ENCODE results near the gene FBLN2.

FBLN2 gene

GRCh38 chr3:13610006-13610570 lies 61.2 kb downstream of the FBLN2 start:
- DNase-seq = no peak

DNA sequence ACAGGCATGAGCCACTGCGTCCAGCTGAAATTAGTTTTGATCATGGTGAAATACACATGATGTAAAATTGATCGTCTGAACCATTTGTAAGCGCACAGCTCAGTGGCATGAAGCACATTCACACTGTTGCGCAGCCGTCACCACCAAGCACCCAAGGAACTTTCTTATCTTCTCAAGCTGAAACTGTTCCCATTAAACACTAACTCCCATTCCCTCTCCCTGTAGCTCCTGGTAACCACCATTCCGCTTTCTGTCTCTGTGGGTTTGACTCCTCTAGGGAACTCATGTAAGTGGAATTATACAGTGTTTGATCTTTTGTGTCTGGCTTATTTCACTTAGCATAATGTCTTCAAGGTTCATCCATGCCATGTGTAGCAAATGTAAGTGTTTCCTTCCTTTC lies 62.3 kb downstream of the FBLN2 start:
- no peak for DNase-seq

DNA sequence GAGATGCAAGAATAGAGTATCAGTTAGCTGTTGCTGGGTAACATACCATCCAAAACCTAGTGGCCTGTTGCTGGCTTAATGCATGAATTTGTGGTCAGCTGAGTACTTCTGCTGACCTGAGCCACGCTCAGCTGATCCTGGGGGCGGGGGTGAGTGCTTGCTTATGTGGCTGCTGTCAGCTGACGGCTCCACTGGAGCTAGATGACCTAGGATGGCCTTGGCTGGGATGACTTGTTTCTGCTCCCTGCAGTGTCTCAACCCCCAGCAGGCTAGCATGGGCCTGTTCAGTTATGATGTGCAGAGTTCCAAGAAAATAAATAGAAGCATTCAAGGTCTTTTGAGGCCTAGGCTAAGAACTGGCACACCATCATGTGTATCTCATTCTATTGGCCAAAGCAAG lies 63.9 kb downstream of the FBLN2 start:
- DNase-seq = no peak

DNA sequence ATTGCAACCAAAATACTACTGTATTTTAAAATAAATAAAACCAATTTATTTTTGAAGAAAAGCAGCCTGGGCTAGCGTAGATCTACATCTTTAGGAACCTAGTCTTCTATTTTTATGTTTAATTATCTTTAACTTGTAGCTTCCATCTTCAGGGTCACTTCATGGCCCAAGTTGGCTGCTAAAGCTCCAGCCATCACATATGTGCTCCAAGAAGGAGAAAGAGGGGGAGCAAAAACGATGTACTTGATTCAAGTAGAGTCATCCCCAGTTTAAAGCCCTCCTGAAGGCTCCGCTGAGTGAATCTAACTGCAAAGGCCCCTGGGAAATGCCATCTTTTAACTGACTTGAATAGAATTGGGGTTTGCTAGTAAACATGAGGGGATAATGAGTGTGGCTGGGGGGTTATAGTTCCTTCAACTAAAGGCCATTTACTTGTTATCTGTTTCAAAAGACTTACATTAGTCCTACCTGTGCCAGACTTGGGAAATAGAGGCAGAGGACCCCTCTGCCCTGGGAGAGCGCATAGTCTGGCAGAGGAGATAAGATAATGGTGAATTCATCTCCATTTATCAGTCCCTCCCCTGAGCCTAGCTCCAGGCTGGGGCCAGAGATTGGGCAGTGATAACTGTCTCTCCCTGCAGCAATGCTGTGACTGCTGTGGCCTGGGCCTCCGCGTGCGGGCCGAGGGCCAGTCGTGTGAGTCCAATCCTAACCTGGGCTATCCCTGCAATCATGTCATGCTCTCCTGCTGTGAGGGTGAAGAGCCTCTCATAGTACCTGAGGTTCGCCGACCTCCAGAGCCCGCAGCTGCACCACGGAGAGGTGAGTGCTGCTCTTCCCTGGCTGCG lies 64.6 kb downstream of the FBLN2 start:
- no peak for DNase-seq

DNA sequence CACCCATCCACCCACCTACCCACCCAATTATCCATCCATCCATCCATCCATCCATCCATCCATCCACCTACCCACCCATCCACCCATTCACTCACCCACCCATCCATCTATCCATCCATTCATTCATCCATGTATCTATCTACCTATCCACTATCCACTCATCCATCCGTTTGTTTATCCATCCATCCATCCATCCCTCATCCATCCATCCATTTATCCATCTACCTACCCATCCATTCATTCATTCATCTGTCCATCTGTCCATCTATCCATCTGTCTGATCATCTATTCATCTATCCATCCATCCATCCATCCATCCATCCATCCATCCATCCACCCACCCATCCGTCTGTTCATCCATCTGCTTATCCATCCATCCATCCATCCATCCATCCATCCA lies 65.7 kb downstream of the FBLN2 start:
- no peak for DNase-seq

GRCh38 chr3:13615019-13615528 lies 66.1 kb downstream of the FBLN2 start:
- DNase-seq = no peak

DNA sequence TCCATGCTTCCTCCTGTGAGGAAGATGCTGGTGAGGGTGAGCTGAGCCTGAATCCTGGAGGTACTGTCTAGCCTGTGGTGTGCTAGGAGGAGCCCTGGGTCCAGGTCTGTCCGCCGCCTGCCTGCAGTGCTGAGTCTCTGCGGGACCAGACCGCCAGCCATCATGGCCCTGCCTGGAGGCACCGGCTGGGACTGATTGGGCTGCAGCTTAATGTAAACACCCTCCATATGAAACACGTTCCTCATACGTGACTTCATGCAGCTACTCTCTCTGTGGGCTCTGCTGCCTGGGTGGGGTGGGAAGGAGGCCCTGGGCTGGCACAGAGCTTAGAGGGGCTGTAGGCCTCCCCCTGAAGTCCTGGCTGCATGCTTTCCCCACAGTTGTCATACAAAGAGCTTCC lies 67.4 kb downstream of the FBLN2 start:
- DNase-seq = no peak

- DNase-seq = no peak
These were observed 68.3 kb downstream of the FBLN2 start for GRCh38 chr3:13617097-13617738.

GRCh38 chr3:13617981-13618380 lies 69.1 kb downstream of the FBLN2 start:
- DNase-seq = no peak

- no peak for DNase-seq
These were observed 69.9 kb downstream of the FBLN2 start for GRCh38 chr3:13618836-13619235.

- no peak for DNase-seq
These were observed 70.8 kb downstream of the FBLN2 start for GRCh38 chr3:13619661-13620230.

GRCh38 chr3:13620281-13620680 lies 71.4 kb downstream of the FBLN2 start:
- DNase-seq = no peak

GRCh38 chr3:13620776-13621365 lies 71.9 kb downstream of the FBLN2 start:
- DNase-seq = no peak

DNA sequence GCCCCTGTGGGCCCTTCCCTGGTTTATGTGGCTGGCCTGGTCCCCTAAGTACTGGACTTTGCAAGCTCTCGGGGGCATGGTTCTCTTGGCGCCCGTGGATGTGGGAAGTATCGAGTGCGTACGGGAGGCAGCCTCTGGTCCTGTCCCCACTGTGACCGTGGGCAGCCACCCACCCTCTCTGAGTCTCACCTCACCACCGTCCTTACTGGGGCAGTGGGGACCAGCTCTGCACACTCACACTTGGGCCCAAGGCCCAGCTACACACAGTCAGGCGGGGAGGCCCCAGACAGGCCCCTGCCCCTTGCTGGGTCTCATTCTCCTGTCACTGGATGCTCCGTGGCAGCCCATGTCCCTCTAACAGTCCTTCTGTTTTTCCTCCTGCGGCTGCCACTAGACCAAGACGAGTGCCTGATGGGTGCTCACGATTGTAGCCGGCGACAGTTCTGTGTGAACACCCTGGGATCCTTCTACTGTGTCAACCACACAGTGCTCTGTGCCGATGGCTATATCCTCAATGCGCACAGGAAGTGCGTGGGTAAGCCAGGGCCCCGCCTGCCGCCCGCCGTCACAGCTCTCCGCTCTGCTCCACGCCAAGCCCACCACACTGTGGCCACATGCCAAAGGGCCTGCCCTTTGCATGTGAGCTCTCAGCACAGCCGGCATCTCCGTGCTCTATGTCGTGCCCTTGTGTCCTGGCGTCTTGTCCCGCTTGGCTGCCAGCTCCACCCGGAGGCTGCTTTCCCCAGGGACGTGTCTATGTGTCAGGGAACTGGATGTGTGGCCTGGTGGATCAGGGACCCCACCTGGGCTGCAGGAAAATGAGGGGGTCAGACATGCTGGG lies 72.7 kb downstream of the FBLN2 start:
- DNase-seq = no peak

- DNase-seq = no peak
These were observed 73.4 kb downstream of the FBLN2 start for GRCh38 chr3:13622356-13622755.

DNA sequence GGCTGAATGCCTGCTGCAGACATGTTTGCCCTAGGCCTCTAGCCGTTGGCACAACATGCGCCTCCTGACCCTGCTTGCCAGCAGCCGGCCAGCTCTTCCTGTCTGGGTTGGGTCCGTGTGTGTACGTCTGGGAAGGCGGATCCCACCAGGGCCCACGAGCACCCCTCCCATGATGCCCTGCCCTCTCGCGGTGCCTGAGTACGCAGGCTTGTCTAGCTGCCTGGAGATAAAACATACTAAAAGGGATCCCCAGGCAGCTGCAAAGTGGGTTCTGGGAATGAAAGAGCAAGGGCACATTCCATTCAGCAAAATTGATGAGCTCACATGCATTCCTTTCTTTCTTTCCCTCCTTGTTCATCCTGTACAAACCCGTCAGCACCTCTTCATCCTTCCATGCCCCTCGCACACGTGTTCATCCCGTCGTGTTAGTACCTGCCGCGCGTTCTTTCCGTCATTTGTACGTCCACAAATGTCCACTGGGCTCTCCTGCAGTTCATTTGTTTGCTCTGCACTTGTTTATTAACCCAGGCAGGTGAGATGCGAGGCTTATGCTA lies 74.3 kb downstream of the FBLN2 start:
- peak; percentile 19 for DNase-seq

- no peak for DNase-seq
These were observed 75.1 kb downstream of the FBLN2 start for GRCh38 chr3:13624021-13624420.

- no peak for DNase-seq
These were observed 75.8 kb downstream of the FBLN2 start for GRCh38 chr3:13624671-13625125.

- no peak for DNase-seq
These were observed 77.5 kb downstream of the FBLN2 start for GRCh38 chr3:13626396-13626795.

DNA sequence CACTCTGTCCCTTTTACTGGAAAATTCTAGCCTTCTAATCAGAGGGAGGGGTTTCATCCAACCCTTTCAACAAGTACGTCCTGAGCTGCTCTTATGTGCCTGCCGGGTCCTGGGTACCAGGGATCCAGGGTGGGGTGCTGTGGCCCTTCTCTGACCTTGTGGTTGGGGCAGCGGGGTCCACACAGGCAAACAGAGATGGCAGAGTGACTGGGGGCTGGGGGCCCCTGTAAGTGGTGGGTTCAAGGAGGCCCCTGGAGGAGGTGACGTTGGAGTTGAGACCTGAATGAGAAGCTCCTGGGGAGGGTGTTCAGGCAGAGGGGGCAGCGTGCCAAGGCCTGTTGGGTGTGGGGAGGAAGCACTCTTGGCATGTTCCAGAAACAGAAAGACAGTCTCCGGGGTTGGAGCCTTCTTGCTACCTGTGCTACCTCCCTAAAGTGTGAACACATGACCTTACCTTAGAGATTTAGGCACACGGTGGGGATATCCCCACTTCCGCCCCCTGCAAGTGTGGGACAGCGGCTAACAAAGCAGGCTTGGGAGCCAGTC lies 78.1 kb downstream of the FBLN2 start:
- DNase-seq = no peak

DNA sequence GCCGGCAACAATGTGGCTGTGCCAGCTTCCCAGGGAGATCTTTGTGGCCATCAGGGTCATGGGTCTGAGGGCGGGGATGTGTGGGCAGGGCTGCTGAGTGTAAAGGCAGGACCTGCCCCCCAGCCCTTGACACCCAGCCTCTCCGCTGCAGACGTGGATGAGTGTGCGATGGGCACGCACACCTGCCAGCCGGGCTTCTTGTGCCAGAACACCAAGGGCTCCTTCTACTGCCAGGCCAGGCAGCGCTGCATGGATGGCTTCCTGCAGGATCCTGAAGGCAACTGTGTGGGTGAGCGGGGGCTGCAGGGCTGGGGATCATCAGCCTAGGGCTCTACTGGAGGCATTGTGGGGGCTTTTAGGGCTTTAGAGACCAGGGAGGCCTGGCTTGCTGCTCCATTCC lies 78.8 kb downstream of the FBLN2 start:
- DNase-seq = no peak

GRCh38 chr3:13628432-13628831 lies 79.5 kb downstream of the FBLN2 start:
- no peak for DNase-seq
